Activated CD4-positive, alpha-beta T cell treated with anti-CD3 and anti-CD28 coated beads, Interleukin-2, Interleukin-4, amounts not matched to agents 100 ng/mL and 50 ng/mL, durations not matched to agents 16 hours and 8 hours (primary cell): Measurements from ENCODE around the gene TNFRSF13B.
"Not testable (repeated sequence)": the region's sequence is repeated elsewhere in the genome, so short reads cannot be mapped to it uniquely, and the experiment has no call there.

ENCODE experiments used
- DNase-seq: peaks from one replicate; pipeline ENCODE4 v3.0.0-alpha.2; 2020; ENCODE audit warnings: low spot score

TNFRSF13B gene

DNA sequence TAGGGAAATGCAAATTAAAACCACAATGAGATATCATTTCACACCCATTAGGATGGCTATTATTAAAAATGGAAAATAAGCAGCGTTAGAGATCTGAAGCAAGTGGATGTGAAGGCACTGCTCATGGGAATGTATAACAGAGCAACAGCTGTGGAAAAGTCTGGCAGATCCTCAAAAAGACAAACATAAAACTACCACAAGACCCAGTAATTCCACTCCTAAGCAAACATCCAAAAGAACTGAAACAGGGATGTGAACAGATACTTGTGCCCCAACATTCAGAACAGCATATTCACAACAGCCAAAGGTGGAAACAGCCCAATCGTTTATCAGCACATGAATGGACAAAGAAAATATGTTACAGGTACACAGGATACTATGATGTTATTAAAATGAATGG, 10.9 kb downstream of the TNFRSF13B start:
- not testable (repeated sequence) for DNase-seq

DNA sequence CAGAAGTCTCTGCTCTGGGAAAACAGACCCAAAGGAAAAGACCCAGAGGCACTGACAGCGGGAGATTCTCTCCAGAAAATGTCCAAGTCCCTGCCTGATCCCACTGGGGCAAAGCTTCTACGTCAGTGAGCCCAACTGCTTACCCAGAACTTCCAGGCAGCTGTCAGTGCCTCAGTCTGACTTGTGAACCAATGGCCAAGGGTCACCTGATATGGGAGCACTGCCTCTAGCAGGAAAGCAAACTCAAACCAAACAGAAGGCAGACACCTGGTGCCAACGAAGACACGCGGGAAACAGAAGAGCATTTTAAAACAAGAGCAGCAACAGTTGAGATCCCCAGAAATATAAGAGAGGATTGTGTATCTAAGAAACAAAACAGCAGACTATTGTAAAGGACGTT, 16.9 kb downstream of the TNFRSF13B start:
- not testable (repeated sequence) for DNase-seq

DNA sequence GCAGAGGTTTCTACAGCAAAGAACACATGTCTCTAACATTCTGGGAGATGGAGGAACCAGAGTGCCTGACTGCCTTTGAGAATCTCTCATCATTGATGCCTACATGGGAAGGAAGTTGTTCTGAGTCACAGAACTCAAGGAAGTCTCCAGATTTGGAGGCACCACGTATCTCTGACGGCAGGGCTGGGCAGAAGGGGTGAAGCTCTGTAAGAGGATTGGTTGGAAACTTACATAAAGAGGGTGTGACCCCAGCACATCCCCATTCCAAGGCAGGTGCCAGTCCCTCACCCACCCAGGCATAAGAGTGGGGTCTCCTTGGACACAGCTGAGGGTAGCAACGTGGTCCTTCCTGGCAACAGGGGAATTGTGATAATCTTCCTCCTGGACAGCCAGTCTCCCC, 17.4 kb downstream of the TNFRSF13B start:
- DNase-seq: no peak

DNA sequence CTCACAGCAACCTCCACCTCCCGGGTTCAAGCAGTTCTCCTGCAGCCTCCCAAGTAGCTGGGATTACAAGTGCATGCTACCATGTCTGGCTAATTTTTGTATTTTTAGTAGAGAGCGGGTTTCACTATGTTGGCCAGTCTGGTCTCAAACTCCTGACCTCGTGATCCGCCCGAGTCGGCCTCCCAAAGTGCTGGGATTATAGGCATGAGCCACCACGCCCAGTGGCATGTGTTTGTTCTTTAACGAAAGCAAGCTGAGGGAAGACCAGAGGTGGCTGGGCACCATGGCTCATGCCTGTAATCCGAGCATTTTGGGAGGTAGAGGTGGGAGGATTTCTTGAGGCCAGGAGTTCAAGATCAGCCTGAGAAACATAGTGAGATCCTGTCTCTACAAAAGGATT, 18.1 kb downstream of the TNFRSF13B start:
- DNase-seq: no peak

DNA sequence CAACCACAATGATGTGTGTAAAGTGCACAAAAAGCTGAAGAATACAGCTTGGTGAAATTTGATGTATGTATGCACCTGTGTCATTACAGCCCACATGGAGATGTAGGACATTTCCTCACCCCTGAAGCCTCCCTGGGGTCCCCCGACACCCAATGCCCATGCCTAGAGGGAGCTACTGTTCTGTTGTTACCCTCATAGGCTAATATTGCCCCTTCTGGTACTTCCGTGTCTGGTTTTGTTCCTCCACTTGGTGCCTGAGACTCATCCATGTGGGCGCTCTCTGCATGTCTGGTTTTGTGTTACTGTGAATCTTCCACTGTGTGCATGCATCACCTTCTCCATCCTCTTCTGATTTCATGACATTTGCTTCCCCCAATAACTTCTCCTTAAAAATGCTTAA, 18.6 kb downstream of the TNFRSF13B start:
- no peak for DNase-seq

DNA sequence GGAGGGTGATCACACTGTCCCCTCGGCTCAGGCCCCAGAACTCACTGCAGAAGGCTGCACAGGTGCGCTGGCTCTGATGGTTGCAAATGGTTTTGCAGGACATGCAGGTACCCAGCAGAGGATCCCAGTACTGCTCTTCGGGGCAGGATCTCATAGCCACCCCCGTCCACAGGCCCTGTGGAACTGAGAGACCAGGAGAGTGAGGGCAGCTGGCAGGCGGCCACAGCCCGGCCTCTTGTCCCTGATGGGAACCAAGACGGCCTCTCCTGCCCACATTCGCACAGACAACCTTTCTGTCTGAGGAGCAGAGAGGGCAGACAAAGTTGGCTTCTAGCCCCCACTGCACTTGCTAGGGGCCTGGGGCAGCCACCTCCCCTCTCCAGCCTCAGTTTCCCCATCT, 19.5 kb downstream of the TNFRSF13B start:
- no peak for DNase-seq

DNA sequence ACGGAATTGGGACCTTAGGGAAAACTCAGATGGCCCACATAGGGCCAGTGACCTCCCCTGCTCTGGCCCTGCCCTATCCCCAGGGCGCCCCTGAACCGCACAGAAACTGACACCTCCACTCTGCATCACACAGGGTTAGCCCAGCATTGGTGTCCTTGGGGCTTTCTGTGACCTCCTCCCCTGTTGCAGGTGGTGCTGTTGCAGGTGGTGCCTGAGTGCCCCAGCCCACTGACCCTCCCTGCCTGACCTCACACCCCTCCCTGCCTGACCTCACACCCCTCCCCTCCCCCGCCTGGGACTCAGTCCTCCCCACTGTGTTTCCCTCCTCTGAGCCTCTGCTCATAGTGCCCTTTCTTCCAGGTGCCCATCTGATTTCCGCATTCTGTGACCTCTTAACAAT, 21.4 kb downstream of the TNFRSF13B start:
- no peak for DNase-seq

DNA sequence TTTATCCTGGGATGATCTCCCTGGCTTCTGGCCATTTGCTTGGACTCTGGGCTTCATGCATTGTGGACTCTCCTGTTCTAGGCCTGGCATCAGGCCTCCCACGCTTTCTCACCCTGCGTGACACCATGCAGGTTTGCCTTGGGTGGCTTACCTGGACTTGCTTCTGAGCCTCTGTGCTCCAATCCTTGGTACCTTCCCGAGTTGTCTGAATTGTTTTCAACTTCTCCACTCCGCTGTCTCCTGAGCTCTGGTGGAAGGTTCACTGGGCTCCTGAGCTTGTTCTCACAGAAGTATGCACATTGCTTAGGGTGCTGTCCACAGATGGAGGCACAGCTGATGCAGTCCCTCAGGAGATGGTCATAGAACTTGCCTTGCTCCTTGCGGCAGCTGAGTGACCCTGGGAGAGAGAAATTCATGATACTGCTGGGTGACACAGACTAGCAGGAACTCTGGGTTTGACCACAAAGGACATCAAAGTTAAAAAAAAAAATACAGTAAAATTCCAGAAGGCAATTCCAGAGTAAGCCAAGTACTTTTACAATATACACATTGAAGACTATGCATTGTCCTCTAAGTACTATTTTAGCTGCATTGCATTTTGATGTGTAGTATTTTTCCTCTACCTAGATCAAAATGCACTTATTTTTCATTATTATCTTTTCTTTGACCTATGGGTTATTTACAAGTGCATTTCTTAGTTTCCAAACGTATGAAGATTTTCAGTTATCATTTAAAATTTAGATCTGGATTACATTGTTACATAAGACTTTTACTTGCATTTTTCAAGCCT, 23.1 kb downstream of the TNFRSF13B start:
- DNase-seq: no peak

DNA sequence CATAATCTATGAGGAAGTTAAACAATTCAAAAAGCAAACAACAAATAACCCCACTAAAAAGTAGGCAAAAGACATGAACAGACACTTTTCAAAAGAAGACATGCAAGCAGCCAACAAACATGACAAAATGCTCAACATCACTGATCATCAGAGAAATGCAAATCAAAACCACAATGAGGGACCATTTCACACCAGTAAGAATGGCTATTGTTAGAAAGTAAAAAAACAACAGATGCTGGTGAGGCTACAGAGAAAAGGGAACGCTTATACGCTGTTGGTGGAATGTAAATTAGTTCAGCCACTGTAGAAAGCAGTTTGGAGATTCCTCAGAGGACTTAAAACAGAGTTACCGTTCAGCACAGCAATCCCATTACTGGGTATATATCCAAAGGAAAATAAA, 24.4 kb downstream of the TNFRSF13B start:
- no peak for DNase-seq

DNA sequence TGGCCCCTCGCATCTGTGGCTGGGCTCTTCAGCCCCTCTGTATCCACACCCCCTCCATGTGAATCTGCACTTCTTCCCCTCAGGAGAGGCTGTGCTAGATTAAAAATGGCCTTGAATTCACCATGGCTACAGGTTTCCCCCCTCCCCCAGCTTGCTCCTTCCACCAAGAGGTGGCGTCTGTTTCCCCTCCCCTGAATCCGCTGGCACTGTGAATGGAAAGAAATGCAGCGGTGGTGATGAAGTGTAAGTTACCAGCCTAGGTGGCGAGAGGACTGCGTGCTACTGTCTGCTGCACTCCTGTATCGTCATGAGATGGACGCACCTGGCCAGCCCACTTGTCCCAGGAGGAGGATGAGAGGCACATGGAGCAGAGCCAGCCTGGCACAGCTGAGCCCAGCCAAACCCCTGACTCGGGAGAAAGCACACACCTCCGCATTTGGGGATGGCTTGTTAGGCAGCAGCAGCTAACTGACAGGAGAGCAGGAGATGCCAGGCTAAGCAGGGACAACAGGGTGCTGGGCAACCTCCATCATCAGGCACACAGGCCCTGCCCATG, 26.2 kb downstream of the TNFRSF13B start:
- DNase-seq: no peak

DNA sequence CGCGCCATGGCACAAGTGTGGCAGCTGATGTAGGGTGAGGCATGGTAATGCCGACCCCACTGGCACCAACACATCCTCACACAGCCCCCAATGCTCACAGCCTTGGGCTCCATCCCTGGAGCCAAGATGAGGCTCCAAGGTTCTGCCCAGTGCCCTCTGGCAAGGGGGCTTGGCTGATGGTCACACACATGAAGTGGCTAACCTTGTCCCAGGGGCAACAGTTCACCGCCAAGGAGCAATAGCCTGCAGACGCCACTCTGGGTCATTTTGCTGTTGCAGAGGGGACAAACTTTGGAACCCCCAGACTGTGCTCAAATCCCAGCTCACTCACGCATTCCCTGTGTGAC, 26.8 kb downstream of the TNFRSF13B start:
- no peak for DNase-seq

DNA sequence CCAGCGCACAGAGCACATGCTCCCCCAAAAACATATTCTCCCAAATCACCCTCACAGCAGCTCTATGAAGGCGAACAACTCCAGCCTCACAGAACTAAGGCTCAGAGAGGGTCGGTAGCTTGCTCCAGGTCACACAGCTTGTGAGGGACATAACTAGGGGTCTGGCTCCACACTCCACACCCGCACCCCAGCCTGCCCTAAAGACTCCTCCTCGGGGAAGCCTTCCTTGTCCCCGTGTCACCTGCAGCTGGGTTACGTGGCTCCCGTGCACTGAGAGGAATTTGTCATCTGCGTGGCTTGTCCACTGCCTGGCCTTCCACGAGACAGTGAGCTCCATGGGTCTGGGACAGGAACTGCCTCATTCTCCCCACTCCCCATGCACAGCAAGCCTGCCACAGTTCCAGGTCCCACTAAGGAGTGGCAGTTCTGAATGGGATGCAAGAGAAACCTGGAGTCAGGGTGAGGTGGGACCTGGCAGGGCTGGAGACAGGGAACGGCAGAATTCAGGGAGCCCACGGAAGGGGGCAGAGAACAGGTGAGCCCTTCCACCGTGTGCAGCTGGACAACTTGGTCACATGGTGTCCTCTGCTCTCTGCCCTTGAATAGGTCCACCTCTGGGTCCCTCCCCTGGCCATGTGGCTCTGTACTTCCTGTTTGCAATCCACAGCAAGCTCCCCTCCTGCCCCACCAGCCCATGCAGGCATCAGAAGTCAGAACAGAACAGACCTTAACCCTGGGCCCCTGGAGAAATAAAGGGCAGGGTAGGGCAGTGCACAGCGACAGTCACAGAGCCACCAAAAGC, 27.4 kb downstream of the TNFRSF13B start:
- no peak for DNase-seq

DNA sequence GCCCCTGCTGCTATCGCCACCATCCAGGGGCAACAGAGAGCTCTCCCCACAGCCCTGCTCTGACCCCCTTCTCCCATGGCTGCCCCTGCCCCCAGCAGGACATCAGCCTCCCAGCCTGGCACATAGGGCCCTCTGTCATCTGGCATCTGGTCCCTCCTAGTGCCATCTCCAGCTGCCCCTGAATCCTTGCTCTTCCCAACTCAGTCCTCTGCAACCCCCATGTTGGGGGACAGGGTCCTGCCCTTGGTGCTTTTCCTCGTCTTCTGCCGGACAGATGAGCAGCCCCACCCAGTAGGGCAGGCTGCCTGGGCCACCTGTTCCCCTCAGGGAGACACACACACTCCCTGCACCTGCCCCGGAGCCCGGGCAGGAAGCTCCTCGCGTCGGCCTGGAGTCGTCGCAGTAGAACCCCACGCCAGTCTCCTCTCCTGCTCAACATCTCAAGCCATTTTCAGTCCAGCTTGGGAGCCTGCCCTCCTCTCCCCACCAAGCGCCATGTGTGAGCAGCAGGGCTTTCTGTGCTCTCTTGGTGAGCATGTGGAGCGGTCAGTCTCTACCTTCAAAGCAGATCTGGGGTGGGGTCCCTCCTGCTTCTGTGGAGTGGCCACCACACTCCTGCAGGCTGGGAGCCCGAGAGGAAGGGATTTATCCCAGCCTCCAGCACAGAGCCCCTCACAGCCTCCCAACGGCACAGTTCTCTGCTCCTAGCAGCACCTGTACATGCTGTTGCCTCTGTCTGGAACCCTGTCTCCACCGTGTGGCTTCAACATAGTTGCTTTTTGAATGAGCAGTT, 28.2 kb downstream of the TNFRSF13B start:
- DNase-seq: no peak

DNA sequence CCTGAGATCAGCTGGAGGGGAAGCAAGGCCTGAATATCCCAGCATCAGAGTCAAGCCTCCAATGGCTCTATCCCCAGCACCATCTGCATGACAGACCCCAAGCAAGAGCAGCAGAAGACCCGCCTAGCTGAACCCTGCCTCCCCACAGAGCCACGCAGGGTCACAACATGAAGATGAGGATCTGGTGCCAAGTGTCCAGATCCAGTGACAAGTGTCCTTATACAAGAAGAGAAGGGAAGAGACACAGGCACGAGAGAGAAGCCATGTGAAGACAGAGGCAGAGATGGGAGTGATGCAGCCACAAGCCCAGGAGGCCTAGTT, 28.9 kb downstream of the TNFRSF13B start:
- DNase-seq: no peak

DNA sequence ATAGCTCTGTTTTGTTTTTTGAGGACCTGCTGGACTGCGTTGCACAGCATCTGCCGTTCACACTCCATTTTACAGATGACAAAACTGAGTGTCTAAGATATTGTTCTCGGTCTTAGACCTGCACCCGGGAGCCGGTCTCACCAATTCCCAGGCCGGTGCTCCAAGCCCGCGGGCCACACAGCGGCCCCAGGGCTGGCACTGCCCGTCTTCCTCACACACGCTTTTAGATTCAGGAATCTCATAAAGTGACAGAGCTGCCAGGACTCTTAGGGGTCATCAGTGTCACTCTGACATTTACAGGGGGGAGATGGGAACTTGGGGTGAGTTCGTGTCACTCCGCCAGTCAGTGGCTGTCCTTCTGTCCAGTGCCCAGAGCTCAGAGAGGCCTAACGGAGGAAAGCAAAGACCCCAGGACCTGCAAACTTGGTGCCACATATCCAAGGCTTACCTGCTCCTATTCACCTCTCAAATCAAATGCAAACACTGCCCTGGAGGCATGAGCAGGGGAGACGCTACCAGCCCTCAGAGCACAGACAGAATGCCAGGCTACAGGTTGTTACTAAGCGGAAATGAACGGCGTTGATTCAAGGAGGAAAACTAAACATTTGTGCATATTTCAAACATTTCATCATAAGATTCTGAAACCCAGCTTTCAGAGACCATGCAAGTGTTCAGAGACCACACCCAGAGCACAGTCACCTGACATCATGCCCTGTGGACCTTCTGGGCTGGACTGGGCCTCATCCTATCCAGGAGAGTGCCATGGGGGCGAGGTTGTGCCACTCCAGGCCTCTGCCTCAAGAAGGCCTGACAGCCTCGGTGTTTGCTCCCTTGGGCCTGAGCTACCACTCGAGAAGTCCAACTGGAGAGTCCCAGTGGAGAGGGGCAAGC, 29.5 kb downstream of the TNFRSF13B start:
- DNase-seq: no peak

DNA sequence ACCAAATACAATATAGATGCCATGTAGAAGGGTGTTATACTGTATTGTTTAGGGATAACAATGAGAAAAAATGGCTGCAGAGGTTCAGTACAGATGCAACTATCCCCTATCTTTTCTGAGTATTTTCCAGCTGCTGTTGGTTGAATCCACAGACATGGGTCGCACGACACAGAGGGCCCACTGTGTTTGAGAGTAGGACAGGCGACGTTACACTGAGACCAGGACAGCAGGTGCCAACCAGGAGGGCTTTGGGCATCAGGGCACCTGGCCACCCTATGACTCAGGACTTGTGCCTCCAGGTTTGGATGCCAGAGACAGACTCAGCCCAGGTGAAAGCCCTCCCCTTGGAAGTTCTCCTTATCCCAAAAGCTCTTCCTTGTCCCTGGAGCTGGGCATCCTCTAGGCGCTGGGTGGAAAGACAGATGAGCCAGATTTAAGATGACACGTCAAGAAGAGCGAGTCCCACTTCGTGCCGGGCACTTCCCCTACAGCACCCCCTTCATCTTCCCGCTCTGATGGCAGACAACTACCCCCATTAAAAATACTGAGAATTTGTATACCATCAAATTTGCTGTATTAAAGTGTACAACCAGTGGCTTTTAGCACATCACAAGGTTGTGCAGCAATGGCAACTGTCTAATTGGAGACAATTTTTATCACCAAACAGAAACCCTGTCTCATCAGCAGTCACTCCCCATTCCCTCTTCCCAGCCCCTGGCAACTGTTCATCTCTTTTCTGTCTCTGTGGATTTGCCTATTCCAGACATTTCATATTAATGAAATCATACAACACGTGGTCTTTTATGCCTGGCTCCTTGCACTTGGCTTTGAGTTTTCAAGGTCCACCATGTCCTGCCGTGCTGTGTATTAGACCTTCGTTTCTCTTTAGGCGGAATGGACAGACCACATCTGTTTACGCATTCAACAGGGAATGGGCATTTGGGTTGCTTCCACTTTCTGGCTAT, 30.6 kb downstream of the TNFRSF13B start:
- no peak for DNase-seq

DNA sequence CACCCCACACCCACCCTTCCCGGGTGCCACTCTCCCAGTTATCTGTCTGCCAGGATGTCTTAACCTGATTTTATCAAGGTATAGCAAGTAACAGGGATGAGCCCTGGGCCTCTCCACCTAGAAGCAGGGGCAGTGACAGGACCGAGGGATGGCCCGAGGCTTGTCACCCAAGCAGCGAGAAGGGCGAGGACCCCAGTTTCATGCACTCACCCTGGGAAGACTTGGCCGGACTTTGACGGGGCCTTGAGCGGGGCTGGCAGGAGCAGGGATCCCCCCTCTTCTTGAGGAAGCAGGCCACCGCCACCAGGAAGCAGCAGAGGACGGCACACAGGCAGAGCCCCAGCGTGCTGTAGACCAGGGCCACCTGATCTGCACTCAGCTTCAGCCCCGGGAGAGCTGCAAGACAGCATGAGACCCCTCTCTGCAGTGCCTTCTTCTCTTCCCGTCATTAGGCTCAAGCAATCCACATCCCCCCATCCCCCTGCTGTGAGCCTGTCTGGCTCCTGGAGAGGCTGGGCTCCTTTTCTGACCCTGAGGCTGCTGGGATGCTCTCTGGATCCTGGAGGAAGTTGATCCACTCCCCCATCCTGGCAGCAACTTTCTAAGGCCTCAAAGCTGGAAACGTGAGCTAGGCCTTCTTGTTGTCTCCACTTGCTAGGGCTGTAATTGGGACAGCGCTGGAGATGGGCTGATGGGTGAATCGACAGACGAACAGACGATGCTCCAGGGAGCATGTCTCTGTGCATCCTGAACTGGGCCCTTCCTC, 31.6 kb downstream of the TNFRSF13B start:
- DNase-seq: no peak

DNA sequence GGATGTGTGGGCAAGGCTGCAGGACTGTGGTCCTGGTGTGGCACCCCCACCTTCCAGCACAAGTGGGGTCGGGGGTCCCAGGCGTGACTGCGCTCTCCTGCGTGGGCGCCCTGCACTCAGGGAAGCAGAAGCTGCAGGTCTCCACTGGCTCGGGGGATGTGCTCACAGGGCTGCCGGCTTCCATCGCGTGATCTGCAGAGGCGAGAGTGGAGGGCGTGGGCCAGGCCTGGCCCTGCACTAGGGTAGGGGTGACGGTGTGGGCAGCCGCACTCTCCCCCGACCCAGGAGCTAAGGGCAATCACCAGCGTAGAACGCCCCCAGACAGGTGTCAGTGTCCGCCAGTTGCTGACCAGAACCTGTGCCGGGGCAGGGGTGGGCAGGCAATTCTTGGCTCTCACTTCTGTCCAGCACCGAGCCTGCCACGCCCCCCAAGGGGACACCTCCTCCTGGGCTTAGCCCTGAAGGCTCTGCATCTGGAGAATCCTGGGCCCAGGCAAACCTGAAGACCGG, 32.3 kb downstream of the TNFRSF13B start:
- no peak for DNase-seq

DNA sequence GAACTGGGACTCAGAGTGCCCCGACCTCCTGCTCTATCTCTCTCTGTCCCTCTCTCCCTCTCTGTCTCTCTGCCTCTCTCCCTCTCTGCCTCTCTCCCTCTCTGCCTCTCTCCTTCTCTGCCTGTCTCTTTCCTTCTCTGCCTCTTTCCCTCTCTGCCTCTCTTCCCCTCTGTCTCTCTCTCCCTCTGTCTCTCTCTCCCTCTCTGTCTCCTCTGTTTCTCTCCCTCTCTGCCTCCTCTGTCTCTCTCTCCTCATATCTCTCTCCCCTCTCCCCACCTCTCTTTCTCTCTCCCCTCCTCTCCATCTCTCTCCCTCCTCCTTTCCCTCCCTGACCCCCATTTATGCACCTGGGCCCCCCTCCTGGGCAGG, 32.7 kb downstream of the TNFRSF13B start:
- DNase-seq: no peak
